SK-N-DZ (cell line): ENCODE data around the gene ARHGAP8.
"Not testable (repeated sequence)": the region's sequence is repeated elsewhere in the genome, so short reads cannot be mapped to it uniquely, and the experiment has no call there.

ENCODE experiments used
- DNase-seq: peaks from one replicate; pipeline ENCODE4 v3.0.0-alpha.2; 2015; ENCODE audit warnings: low spot score

ARHGAP8 gene

GRCh38 chr22:44739024-44739423 lies 13.4 kb upstream of the ARHGAP8 start:
- DNase-seq, result no peak

GRCh38 chr22:44739666-44740065 lies 12.7 kb upstream of the ARHGAP8 start:
- DNase-seq, result not testable (repeated sequence)

DNA sequence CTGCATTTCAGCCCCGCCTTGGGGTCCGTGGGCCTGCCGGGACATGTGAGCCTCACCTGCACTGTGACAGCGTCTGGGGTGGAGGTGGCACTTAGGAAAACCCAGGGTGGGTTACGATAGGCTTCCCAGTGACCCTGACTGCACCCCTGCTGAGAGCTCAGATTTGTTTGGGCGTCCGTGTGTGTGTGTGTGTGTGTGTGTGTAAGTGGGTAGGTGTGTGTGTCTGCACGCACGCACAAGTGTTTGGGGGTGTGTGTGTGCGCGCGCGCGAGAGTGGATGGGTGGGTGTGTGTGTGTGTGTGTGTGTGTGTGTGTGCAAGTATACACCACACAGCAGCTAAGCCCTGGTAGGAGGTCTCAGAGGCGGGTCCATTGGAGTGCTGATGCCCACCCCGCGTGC lies 12.1 kb upstream of the ARHGAP8 start:
- no peak for DNase-seq

GRCh38 chr22:44741929-44742328 lies 10.4 kb upstream of the ARHGAP8 start:
- no peak for DNase-seq

DNA sequence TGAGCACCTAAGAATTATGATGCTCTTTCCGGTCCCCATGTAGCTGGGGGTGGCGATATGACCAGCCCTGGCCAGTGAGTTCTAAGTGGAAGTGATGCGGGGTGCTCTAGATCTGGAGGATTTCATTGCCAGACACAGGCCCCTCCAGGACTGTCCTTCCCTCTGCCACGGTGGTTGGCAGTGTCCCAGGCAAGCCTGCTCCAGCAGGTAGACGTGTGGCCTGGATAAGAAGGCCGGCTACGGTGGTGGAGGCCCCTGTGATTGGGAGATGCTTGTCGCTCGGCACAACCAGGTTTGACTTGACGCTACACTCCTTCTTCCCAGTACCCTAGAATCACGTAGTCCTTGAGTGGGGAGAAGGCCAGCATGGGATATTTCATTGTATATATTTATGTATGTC lies 9.1 kb upstream of the ARHGAP8 start:
- DNase-seq, result no peak

GRCh38 chr22:44743804-44744211 lies 8.6 kb upstream of the ARHGAP8 start:
- no peak for DNase-seq

- DNase-seq, result no peak
Observed at GRCh38 chr22:44745853-44746789, 6.3 kb upstream of the ARHGAP8 start.

DNA sequence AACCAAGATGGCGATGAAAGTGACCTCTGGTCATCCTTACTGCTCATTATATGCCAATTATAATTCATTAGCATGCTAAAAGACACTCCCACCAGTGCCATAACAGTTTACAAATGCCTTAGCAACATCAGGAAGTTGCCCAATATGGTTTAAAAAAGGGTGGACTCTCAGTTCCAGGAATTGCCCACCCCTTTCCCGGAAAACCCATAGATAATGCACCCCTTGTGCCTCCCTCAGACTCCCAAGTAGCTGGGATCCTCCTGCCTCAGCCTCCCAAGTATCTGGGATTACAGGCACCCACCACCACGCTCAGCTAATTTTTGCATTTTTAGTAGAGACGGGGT lies 4.6 kb upstream of the ARHGAP8 start:
- DNase-seq, result not testable (repeated sequence)

- DNase-seq, result no peak
Observed at GRCh38 chr22:44748524-44748923, 3.9 kb upstream of the ARHGAP8 start.

DNA sequence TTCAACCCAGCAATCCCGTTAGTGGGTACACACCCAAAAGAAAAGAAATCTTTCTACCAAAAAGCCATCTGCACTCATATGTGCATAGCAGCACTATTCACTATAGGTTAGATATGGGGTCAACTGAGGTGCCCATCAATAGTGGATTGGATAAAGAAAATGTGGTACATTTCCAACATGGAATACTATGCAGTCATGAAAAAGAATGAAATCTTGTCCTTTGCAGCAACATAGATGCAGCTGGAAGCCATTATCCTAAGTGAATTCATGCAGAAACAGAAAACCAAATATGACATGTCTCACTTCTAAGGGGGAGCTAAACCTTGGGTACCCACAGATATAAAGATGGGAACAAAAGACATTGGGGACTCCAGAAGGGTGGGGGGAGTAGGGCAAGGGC lies 1.9 kb upstream of the ARHGAP8 start:
- no peak for DNase-seq

DNA sequence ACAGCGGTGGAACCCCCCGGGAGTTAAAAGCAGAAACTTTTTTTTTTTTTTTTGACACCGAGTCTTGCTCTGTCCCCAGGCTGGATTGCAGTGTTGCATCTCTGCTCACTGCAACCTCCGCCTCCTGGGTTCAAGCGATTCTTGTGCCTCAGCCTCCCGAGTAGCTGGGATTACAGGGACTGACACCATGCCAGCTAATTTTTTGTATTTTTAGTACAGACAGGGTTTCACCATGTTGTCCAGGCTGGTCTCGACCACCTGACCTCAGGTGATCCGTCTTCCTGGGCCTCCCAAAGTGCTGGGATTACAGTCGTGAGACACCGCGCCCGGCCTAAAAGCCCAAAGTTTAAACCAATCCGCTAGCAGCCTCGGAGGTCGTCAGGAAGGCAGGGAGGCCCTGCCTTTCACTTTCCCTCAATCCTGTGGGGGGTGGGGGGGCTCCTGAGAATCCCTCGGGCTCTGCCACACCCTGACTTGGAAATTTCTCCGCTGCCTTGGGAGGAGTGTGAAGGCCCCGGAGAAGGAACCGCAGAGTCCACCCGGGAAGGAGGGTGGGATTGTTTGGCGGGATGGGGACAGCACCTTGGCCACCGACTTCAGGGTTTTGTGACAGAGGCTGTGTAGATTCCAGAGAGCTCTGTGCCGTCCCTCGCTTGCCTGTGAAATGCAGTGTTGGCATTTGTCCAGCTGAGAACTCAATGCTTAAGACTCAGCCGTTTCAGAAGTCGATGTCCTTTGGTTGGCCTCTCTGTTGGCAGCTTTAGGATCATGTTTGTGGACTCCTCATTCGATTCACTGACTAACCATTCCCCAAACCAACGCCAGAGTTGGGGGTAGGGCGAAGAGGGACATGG lies 1.0 kb downstream of the ARHGAP8 start:
- no peak for DNase-seq

DNA sequence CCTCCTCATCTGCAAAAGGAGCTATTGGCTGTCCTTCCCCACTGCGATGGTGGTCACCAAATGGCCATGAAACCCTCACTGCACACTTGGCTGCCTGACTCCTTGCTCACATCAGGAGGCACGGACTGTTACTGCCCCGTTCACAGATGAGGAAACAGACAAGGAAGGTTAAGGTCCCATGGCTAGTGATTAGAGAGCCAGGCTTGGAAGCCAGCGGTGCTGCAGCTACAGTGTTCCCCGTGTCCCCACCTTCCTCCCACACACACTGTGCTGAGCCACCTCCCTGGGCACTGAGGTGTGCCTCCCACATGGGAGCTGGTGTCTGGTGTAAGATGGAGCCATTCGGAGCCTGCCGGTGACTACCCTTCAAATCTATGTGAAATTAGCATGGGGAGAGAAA lies 2.6 kb downstream of the ARHGAP8 start:
- no peak for DNase-seq

GRCh38 chr22:44755417-44755816 lies 3.0 kb downstream of the ARHGAP8 start:
- no peak for DNase-seq

DNA sequence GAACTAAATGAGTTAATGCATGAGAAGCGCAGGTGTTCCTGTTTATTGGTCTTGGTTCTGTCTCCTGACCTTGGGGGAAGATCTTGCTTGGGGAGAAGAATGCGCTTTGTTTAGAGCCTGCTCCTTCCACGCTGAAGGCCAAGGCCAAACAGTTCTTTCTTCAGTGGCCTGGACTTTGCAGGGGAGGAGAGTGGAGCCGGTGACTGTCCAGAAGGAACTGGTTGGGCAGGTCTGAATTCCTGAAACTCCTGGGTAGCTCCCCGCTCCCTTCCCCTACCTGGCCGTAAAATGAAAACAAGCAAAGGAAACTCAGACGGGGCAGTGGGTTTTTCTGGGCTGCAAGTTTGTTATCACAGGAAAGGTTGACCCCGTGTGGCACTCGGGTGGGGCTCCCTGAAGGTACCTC lies 3.6 kb downstream of the ARHGAP8 start:
- no peak for DNase-seq

DNA sequence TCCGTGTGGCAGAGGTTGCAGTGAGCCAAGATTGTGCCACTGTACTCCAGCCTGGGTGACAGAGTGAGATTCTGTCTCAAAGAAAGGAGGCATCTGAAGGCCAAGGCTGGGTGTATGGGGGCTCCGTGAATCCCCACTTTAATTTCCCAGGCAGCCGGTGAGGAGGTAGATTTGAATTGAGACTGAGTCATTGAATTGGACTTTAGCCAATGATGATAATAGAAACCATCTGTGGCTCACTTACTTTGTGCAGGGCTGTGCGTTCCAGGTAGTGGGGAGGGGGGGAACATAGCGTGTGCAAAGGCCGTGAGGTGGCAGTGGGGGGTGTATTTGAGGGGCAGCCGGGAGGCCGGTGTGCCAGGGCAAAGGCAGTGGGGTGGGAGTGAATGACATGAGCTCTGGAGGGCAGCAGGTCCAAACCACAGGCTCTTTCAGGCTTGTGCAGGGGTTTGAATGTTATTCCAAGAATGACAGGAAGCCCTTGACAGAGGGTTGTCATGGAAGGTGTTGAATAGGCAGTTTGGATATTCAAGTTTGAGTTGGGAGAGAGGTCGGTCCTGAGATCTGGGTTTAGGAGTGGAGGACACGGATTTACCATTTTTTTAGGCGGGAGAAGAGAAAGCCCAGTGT lies 6.1 kb downstream of the ARHGAP8 start:
- no peak for DNase-seq

GRCh38 chr22:44759001-44759400 lies 6.6 kb downstream of the ARHGAP8 start:
- no peak for DNase-seq

GRCh38 chr22:44759430-44760310 lies 7.3 kb downstream of the ARHGAP8 start:
- DNase-seq, result no peak

DNA sequence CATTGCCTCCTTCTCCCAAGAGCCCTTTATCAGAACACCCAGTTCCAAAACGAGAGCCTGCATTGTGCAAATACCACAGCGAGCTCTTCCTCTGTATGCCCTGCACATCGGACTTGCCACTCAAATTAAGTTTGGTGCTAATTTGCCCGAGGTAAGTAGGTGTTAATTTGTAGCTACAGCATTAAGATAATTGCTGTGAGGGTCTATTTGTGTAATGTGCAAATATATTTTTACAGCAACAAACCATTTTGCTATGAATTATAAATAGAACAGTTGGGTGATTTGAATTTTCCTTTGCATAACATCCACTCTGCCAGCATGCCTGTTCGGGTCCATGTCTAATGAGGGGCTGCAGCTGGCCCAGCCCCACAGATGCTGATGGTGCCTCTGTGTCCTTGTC lies 8.1 kb downstream of the ARHGAP8 start:
- no peak for DNase-seq

DNA sequence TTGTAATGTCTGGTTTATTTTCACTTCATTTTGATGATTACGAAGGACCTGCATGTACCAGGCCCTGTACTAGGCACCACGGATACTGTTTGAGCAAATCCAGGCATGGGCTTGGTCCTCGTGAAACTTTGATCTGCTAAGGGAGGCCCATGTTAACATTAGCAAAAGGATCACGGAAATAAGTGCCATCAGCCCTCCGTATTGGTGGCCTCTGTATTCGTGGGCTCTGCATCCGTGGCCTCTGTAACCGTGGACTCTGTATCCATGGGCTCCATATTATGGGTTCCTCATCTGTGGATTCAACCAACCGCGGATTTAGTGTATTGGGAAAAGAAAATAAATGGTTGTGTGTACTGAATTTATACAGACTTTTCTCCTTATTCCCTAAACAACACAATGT lies 8.7 kb downstream of the ARHGAP8 start:
- no peak for DNase-seq

DNA sequence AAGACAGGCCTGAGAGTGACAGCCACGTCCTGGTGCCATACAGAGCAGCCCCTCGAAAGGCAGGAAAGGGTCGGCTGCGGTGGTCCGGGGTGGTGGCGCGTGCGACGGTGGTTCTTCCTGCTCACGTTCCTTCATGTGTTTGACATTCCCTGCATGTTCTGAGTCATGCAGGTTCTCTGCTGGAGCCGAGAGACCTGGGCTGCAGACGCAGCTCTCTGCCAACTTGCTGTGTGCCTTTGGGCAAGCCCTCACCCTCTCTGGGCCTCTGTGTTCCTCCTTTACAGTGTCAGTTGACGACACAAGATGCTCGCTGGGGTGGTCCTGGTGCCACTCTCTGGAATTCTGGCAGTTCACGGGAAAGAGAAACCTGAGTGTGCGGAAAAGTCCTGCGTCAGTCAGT lies 12.0 kb downstream of the ARHGAP8 start:
- DNase-seq, result no peak

GRCh38 chr22:44764974-44765373 lies 12.6 kb downstream of the ARHGAP8 start:
- no peak for DNase-seq
